DMS153 treated with DMSO at 0.1 percent for 48 hours (cell line): ENCODE measurements around the gene PRSS50.

ENCODE experiments used
- DNase-seq: peaks from one replicate; lab custom pipeline; 2025; ENCODE audit not compliant: unreplicated experiment; lab: John Stamatoyannopoulos, UW

Gene PRSS50

GRCh38 chr3:46725621-46726314 is 8.1 kb upstream of the PRSS50 start:
- no peak for DNase-seq

- no peak for DNase-seq
Measured at GRCh38 chr3:46724424-46724823, 6.8 kb upstream of the PRSS50 start.

GRCh38 chr3:46722443-46722842 is 4.8 kb upstream of the PRSS50 start:
- no peak for DNase-seq

- DNase-seq: no peak
Measured at GRCh38 chr3:46721009-46721408, 3.3 kb upstream of the PRSS50 start.

GRCh38 chr3:46719735-46720271 is 2.1 kb upstream of the PRSS50 start:
- no peak for DNase-seq

- DNase-seq: no peak
Measured at GRCh38 chr3:46719044-46719565, 1.4 kb upstream of the PRSS50 start.

GRCh38 chr3:46716461-46717441 is 918 bp downstream of the PRSS50 start:
- no peak for DNase-seq

GRCh38 chr3:46715507-46716175 is 2.0 kb downstream of the PRSS50 start:
- DNase-seq: no peak

GRCh38 chr3:46714728-46715506 is 2.8 kb downstream of the PRSS50 start:
- DNase-seq: no peak

- no peak for DNase-seq
Measured at GRCh38 chr3:46713898-46714552, 3.6 kb downstream of the PRSS50 start.

GRCh38 chr3:46713050-46713897 is 4.4 kb downstream of the PRSS50 start:
- no peak for DNase-seq

GRCh38 chr3:46712191-46713049 is 5.2 kb downstream of the PRSS50 start:
- DNase-seq: no peak

- no peak for DNase-seq
Measured at GRCh38 chr3:46711760-46712159, 5.9 kb downstream of the PRSS50 start.

- no peak for DNase-seq
Measured at GRCh38 chr3:46711305-46711704, 6.4 kb downstream of the PRSS50 start.

GRCh38 chr3:46710671-46711295 is 6.9 kb downstream of the PRSS50 start:
- no peak for DNase-seq

GRCh38 chr3:46710229-46710628 is 7.4 kb downstream of the PRSS50 start:
- no peak for DNase-seq

GRCh38 chr3:46709721-46710120 is 7.9 kb downstream of the PRSS50 start:
- no peak for DNase-seq
